ENCODE measurements around the gene LLGL2.

DNA sequence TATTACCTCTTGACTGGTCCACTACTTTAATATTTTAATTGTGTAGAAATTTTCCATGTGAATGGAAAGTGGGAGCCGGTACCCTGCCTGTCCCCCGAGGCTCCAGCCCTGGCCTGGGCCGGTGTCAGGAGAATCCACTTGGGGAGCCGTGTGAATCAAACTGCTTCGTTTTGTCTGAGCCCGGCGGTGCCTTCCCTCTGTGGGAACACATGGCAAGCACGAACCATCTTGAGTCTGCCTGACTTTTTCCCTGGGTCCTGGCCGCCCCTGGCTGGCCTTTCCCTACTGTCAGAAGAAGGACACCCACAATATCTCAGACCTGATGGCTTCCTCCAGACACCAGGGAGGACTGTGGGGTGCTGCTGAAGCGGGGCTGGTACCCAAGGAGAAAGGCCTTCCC is 49.7 kb downstream of the LLGL2 start:
- TF ChIP-seq, protein P1, sequence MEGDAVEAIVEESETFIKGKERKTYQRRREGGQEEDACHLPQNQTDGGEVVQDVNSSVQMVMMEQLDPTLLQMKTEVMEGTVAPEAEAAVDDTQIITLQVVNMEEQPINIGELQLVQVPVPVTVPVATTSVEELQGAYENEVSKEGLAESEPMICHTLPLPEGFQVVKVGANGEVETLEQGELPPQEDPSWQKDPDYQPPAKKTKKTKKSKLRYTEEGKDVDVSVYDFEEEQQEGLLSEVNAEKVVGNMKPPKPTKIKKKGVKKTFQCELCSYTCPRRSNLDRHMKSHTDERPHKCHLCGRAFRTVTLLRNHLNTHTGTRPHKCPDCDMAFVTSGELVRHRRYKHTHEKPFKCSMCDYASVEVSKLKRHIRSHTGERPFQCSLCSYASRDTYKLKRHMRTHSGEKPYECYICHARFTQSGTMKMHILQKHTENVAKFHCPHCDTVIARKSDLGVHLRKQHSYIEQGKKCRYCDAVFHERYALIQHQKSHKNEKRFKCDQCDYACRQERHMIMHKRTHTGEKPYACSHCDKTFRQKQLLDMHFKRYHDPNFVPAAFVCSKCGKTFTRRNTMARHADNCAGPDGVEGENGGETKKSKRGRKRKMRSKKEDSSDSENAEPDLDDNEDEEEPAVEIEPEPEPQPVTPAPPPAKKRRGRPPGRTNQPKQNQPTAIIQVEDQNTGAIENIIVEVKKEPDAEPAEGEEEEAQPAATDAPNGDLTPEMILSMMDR (IDR thresholded peaks at IDR 0.05) = no peak
- TF ChIP-seq ZFX (IDR thresholded peaks at IDR 0.05; ENCODE audit: borderline replicate concordance) = no peak

Measured in 22Rv1 (cell line).